NCI-H526 (cell line): ENCODE results near the gene FOXP1.
A peak's percentile ranks its signal among the peaks of the same experiment; 100 is the strongest.

Experiments
- DNase-seq, 2 experiments: peaks; one replicate each; lab custom pipeline; 2025; lab: John Stamatoyannopoulos, UW

The FOXP1 gene

GRCh38 chr3:71265365-71265915, 318.1 kb downstream of the FOXP1 start:
- no peak for DNase-seq

- DNase-seq: no peak
Measured at GRCh38 chr3:71264840-71265239, 318.7 kb downstream of the FOXP1 start.

- no peak for DNase-seq
Measured at GRCh38 chr3:71262364-71263265, 320.9 kb downstream of the FOXP1 start.

GRCh38 chr3:71260782-71261181, 322.7 kb downstream of the FOXP1 start:
- no peak for DNase-seq

GRCh38 chr3:71258526-71258925, 325.0 kb downstream of the FOXP1 start:
- DNase-seq: no peak

GRCh38 chr3:71258116-71258515, 325.4 kb downstream of the FOXP1 start:
- no peak for DNase-seq

GRCh38 chr3:71255498-71255897, 328.0 kb downstream of the FOXP1 start:
- DNase-seq: no peak

- DNase-seq: no peak
Measured at GRCh38 chr3:71254281-71255057, 329.1 kb downstream of the FOXP1 start.

GRCh38 chr3:71253169-71253568, 330.4 kb downstream of the FOXP1 start:
- no peak for DNase-seq

- no peak for DNase-seq
Measured at GRCh38 chr3:71252466-71252865, 331.1 kb downstream of the FOXP1 start.

- no peak for DNase-seq
Measured at GRCh38 chr3:71251156-71251775, 332.3 kb downstream of the FOXP1 start.

GRCh38 chr3:71250026-71250425, 333.5 kb downstream of the FOXP1 start:
- no peak for DNase-seq

GRCh38 chr3:71247958-71248335, 335.6 kb downstream of the FOXP1 start:
- peak in 1 of 2 experiments; percentile 47 for DNase-seq

GRCh38 chr3:71247221-71247957, 336.1 kb downstream of the FOXP1 start:
- DNase-seq: peak in 1 of 2 experiments; percentile 47

- DNase-seq: no peak
Measured at GRCh38 chr3:71245971-71246880, 337.3 kb downstream of the FOXP1 start.

GRCh38 chr3:71244826-71245488, 338.6 kb downstream of the FOXP1 start:
- peak in 1 of 2 experiments; percentile 21 for DNase-seq

GRCh38 chr3:71244153-71244825, 339.2 kb downstream of the FOXP1 start:
- DNase-seq: no peak

- no peak for DNase-seq
Measured at GRCh38 chr3:71243229-71243628, 340.3 kb downstream of the FOXP1 start.

- no peak for DNase-seq
Measured at GRCh38 chr3:71241981-71242560, 341.5 kb downstream of the FOXP1 start.
